GM19467 (cell line): Measurements from ENCODE around the gene ACADVL.
"Not testable (repeated sequence)": the region's sequence is repeated elsewhere in the genome, so short reads cannot be mapped to it uniquely, and the experiment has no call there.

ENCODE experiments used
- ATAC-seq: cut with Tn5 transposase; IDR thresholded peaks from one replicate; pipeline ENCODE4 v1.9.1; 2021; ENCODE audit warnings: mild to moderate bottlenecking, moderate library complexity; ENCODE audit not compliant: unreplicated experiment

Gene ACADVL

GRCh38 chr17:7234083-7234951 lies 14.6 kb downstream of the ACADVL start, which contains the start of gene DVL2:
TSS of gene DVL2 (minus strand) at chr17:7234517. CDS start at chr17:7234262, 255 bp downstream.
- peak; percentile 55 for ATAC-seq

- no peak for ATAC-seq
Measured at GRCh38 chr17:7235693-7236665, 16.2 kb downstream of the ACADVL start.

- no peak for ATAC-seq
Measured at GRCh38 chr17:7236808-7237207, 17.1 kb downstream of the ACADVL start.

GRCh38 chr17:7237266-7237760 lies 17.6 kb downstream of the ACADVL start:
- no peak for ATAC-seq

GRCh38 chr17:7237761-7238419 lies 18.2 kb downstream of the ACADVL start:
- no peak for ATAC-seq

- no peak for ATAC-seq
Measured at GRCh38 chr17:7238420-7239090, 18.8 kb downstream of the ACADVL start.

GRCh38 chr17:7239091-7240027 lies 19.6 kb downstream of the ACADVL start, which contains the start of gene PHF23:
TSS of gene PHF23 (minus strand) at chr17:7239457. CDS start at chr17:7239279, 178 bp downstream.
- ATAC-seq, result peak; percentile 41

- no peak for ATAC-seq
Measured at GRCh38 chr17:7240375-7240774, 20.6 kb downstream of the ACADVL start.

- ATAC-seq, result no peak
Measured at GRCh38 chr17:7241090-7241733, 21.5 kb downstream of the ACADVL start.

GRCh38 chr17:7241783-7242716 lies 22.3 kb downstream of the ACADVL start, which contains the start of gene GABARAP:
TSS of gene GABARAP (minus strand) at chr17:7242449. CDS start at chr17:7242330, 119 bp downstream.
- peak; percentile 37 for ATAC-seq

- ATAC-seq, result peak; percentile 35
Measured at GRCh38 chr17:7242717-7243452, 23.1 kb downstream of the ACADVL start.

- no peak for ATAC-seq
Measured at GRCh38 chr17:7243453-7243729, 23.7 kb downstream of the ACADVL start.

GRCh38 chr17:7243838-7244237 lies 24.1 kb downstream of the ACADVL start:
- not testable (repeated sequence) for ATAC-seq

GRCh38 chr17:7246779-7247178 lies 27.0 kb downstream of the ACADVL start:
- no peak for ATAC-seq

GRCh38 chr17:7248796-7249195 lies 29.1 kb downstream of the ACADVL start:
- no peak for ATAC-seq

GRCh38 chr17:7249214-7249613 lies 29.5 kb downstream of the ACADVL start:
- no peak for ATAC-seq

GRCh38 chr17:7249830-7250229 lies 30.1 kb downstream of the ACADVL start:
- ATAC-seq, result no peak
